Measurements from ENCODE around the gene CTSZ.

Gene CTSZ

GRCh38 chr20:59010321-59010994, 3.4 kb upstream of the CTSZ start:
- Histone ChIP-seq H3K9me3 (ENCODE audit: insufficient read depth, low read length) (no peaks in the 10 kb centered on the region), H3K9ac (ENCODE audit: low read length) (no peak overlapping the region), H2AFZ (ENCODE audit: low read depth, low read length) (no peak overlapping the region), H4K20me1 (ENCODE audit: insufficient read depth, low read length) (no peaks in the 10 kb centered on the region), H3K4me1 (ENCODE audit: low read length) (peaks cover 42% of the 10 kb centered on the region), H3K4me3 (ENCODE audit: low read length) (no peak overlapping the region), H3K27ac (ENCODE audit: low read length) (no peak overlapping the region), H3K36me3 (replicated peaks; ENCODE audit: low read depth, low read length) (peaks cover 8% of the 10 kb centered on the region), H3K27me3 (ENCODE audit: low read depth, low read length) (peaks cover 7% of the 10 kb centered on the region), H3K79me2 (ENCODE audit: low read length) (peaks cover 21% of the 10 kb centered on the region), H3K4me2 (ENCODE audit: low read length) (peak overlapping the region; percentile 11)
- TF ChIP-seq EZH2phosphoT487 (IDR thresholded peaks at IDR 0.05; ENCODE audit: low read depth) (no peak), CTCF (IDR thresholded peaks at IDR 0.05; ENCODE audit: low read depth, low read length) (peak; percentile 18; the same call in 1 of the 2 replicates)

- Histone ChIP-seq H3K9ac (ENCODE audit: low read length) (peak overlapping the region; percentile 95; the same call in 1 of the 2 replicates), H3K4me3 (ENCODE audit: low read length) (peak overlapping the region; percentile 82), H3K36me3 (replicated peaks; ENCODE audit: low read depth, low read length) (peaks cover 15% of the 10 kb centered on the region), H3K9me3 (ENCODE audit: insufficient read depth, low read length) (no peaks in the 10 kb centered on the region), H3K4me2 (ENCODE audit: low read length) (peak overlapping the region; percentile 99), H4K20me1 (ENCODE audit: insufficient read depth, low read length) (peaks cover 4% of the 10 kb centered on the region), H3K27me3 (ENCODE audit: low read depth, low read length) (peaks cover 7% of the 10 kb centered on the region), H2AFZ (ENCODE audit: low read depth, low read length) (no peak overlapping the region), H3K79me2 (ENCODE audit: low read length) (peaks cover 34% of the 10 kb centered on the region), H3K4me1 (ENCODE audit: low read length) (peaks cover 54% of the 10 kb centered on the region), H3K27ac (ENCODE audit: low read length) (peak overlapping the region; percentile 92)
- TF ChIP-seq CTCF (IDR thresholded peaks at IDR 0.05; ENCODE audit: low read depth, low read length): no peak
Measured at GRCh38 chr20:59008715-59009336, 1.8 kb upstream of the CTSZ start.

GRCh38 chr20:59007665-59008511, 834 bp upstream of the CTSZ start:
- Histone ChIP-seq H3K4me3 (ENCODE audit: low read length) (peak overlapping the region; percentile 82), H3K9ac (ENCODE audit: low read length) (peak overlapping the region; percentile 95), H3K4me2 (ENCODE audit: low read length) (peak overlapping the region; percentile 99), H3K36me3 (replicated peaks; ENCODE audit: low read depth, low read length) (peaks cover 24% of the 10 kb centered on the region), H2AFZ (ENCODE audit: low read depth, low read length) (no peak overlapping the region), H3K27me3 (ENCODE audit: low read depth, low read length) (peaks cover 7% of the 10 kb centered on the region), H3K4me1 (ENCODE audit: low read length) (peaks cover 63% of the 10 kb centered on the region), H3K9me3 (ENCODE audit: insufficient read depth, low read length) (no peaks in the 10 kb centered on the region), H3K27ac (ENCODE audit: low read length) (peak overlapping the region; percentile 92), H3K79me2 (ENCODE audit: low read length) (peaks cover 43% of the 10 kb centered on the region), H4K20me1 (ENCODE audit: insufficient read depth, low read length) (peaks cover 13% of the 10 kb centered on the region)
- TF ChIP-seq CTCF (IDR thresholded peaks at IDR 0.05; ENCODE audit: low read depth, low read length) (no peak), EZH2phosphoT487 (IDR thresholded peaks at IDR 0.05; ENCODE audit: low read depth) (no peak)

All from OCI-LY3 (cell line).